HG03159 (cell line): ENCODE data around the gene CKLF.

ENCODE experiments used
- ATAC-seq: cut with Tn5 transposase; IDR thresholded peaks from one replicate; pipeline ENCODE4 v1.9.1; 2021; ENCODE audit warnings: mild to moderate bottlenecking, moderate library complexity; ENCODE audit not compliant: unreplicated experiment

The CKLF gene

GRCh38 chr16:66517586-66518263 lies 34.7 kb upstream of the CKLF start:
- no peak for ATAC-seq

GRCh38 chr16:66519482-66520373 lies 32.6 kb upstream of the CKLF start:
- no peak for ATAC-seq

- no peak for ATAC-seq
Observed at GRCh38 chr16:66520406-66521170, 31.8 kb upstream of the CKLF start.

- no peak for ATAC-seq
Observed at GRCh38 chr16:66521252-66521713, 31.1 kb upstream of the CKLF start.

GRCh38 chr16:66521951-66522771 lies 30.2 kb upstream of the CKLF start:
- ATAC-seq = peak; percentile 40

- no peak for ATAC-seq
Observed at GRCh38 chr16:66522816-66523590, 29.4 kb upstream of the CKLF start.

GRCh38 chr16:66523861-66524354 lies 28.5 kb upstream of the CKLF start:
- peak; percentile 42 for ATAC-seq

GRCh38 chr16:66524601-66525164 lies 27.7 kb upstream of the CKLF start:
- peak; percentile 71 for ATAC-seq

- no peak for ATAC-seq
Observed at GRCh38 chr16:66525396-66526180, 26.8 kb upstream of the CKLF start.

GRCh38 chr16:66528294-66528693 lies 24.1 kb upstream of the CKLF start:
- ATAC-seq = no peak

GRCh38 chr16:66529475-66529874 lies 22.9 kb upstream of the CKLF start:
- ATAC-seq = no peak

GRCh38 chr16:66534376-66534799 lies 18.0 kb upstream of the CKLF start:
- ATAC-seq = no peak

GRCh38 chr16:66536525-66536924 lies 15.9 kb upstream of the CKLF start:
- no peak for ATAC-seq

- no peak for ATAC-seq
Observed at GRCh38 chr16:66537236-66537635, 15.1 kb upstream of the CKLF start.

GRCh38 chr16:66538910-66539309 lies 13.5 kb upstream of the CKLF start:
- no peak for ATAC-seq

- ATAC-seq = no peak
Observed at GRCh38 chr16:66539623-66540469, 12.5 kb upstream of the CKLF start.
